Prostate gland (tissue), 2 donors: ENCODE results near the gene FLT1.

Experiments
- POLR2A ChIP-seq: fragments of 450-650 bp; IDR thresholded peaks from one replicate; pipeline ENCODE4 v1.6.1; 2016; ENCODE audit warnings: antibody characterized with exemption, mild to moderate bottlenecking
- POLR2AphosphoS5 ChIP-seq: sonication (generic); formaldehyde crosslinking; IDR thresholded peaks from one replicate; pipeline ENCODE4 v1.6.1; 2017; ENCODE audit warnings: antibody characterized with exemption
- TF ChIP-seq, protein P1 (sequence below), 4 experiments: fragments of 200-600 bp in 2 of 4; fragments of 450-650 bp in 2 of 4; sonication (generic) in 2 of 4; IDR thresholded peaks; 1 replicate in 3 of 4; 2 replicates in 1 of 4; pipeline ENCODE4 v1.5.1; 2016 to 2019; ENCODE audit warnings: antibody characterized with exemption in 4 of 4, mild to moderate bottlenecking in 2 of 4, moderate library complexity in 2 of 4

DNA sequence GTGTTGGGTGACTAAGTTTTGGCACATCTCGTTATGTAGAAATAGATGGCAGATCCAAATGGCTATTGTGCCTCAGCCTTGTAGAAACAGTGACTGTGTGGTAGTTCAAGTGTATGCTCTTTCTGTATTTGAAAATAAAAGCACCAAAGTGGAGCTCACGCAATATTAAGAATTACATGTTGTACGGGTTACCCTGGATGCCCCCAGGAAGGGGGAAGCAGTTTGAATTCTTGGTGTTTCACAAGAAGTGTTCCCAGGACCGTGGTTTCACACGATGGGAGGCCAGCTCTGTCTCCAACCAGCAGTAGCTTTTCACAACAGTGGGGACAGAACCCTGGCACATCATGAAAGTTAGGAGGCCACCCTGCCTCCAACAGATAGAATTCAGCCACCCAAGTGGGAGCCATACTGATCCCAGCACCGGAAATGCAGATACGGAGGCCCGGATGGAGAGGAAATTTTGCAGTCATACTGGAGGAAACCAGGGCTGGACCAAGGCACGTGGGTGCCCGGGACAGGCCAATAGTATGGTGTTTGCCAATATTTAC is 8.9 kb downstream of the FLT1 start:
- TF ChIP-seq, protein P1, sequence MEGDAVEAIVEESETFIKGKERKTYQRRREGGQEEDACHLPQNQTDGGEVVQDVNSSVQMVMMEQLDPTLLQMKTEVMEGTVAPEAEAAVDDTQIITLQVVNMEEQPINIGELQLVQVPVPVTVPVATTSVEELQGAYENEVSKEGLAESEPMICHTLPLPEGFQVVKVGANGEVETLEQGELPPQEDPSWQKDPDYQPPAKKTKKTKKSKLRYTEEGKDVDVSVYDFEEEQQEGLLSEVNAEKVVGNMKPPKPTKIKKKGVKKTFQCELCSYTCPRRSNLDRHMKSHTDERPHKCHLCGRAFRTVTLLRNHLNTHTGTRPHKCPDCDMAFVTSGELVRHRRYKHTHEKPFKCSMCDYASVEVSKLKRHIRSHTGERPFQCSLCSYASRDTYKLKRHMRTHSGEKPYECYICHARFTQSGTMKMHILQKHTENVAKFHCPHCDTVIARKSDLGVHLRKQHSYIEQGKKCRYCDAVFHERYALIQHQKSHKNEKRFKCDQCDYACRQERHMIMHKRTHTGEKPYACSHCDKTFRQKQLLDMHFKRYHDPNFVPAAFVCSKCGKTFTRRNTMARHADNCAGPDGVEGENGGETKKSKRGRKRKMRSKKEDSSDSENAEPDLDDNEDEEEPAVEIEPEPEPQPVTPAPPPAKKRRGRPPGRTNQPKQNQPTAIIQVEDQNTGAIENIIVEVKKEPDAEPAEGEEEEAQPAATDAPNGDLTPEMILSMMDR (IDR thresholded peaks at IDR 0.05), result no peak
- TF ChIP-seq POLR2AphosphoS5 (no peak), POLR2A (no peak)
